SH-SY5Y (cell line): Measurements from ENCODE around the gene PNPT1.

Experiments used
- GATA2 ChIP-seq: IDR thresholded peaks from 2 replicates; pipeline ENCODE4 v1.6.1; 2011; ENCODE audit warnings: mild to moderate bottlenecking, low read depth, low read length
- GATA3 ChIP-seq: IDR thresholded peaks from 2 replicates; pipeline ENCODE4 v1.6.1; 2011; ENCODE audit warnings: low read depth, mild to moderate bottlenecking, low read length, moderate library complexity

The PNPT1 gene

GRCh38 chr2:55616551-55617174 is 77.0 kb downstream of the PNPT1 start:
- TF ChIP-seq GATA3: no peak
- TF ChIP-seq GATA2: no peak

GRCh38 chr2:55611997-55612396 is 81.6 kb downstream of the PNPT1 start:
- TF ChIP-seq GATA2 (no peak), GATA3 (no peak)

DNA sequence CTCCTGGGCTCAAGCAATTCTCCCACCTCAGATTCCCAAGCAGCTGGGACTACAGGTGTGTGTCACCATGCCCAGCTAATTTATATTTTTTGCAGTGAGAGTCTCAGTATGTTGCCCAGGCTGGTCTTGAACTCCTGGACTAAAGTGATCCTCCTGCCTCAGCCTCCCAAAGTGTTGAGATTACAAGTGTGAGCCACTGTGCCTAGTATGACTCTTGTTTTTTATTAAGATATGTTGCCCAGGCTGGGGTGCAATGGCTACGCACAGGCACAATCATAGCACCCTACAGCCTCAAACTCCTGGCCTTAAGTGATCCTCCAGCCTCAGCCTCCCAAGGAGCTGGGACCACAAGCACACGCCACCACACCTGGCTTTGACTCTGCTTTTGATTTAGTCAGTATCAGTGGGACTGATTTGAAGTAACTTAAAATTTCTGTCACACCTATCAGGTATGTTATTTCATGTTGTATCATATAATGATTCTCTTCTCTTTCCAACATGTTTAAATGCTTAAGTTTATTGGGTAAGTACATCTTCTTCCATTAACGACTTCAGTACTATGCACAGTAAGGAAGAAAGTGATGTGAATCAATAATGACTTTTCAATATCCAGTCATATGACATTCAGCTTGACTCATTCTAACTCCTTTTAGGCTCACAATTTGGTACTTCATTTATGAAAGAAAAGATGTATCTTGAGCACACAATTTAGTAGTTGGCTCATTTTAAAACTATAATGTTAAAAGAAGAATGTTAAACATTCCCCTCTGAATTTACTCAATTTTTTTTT is 82.5 kb downstream of the PNPT1 start:
- no peak for TF ChIP-seq GATA2

GRCh38 chr2:55609938-55610578 is 83.6 kb downstream of the PNPT1 start:
- TF ChIP-seq GATA3 (no peak), GATA2 (no peak)

DNA sequence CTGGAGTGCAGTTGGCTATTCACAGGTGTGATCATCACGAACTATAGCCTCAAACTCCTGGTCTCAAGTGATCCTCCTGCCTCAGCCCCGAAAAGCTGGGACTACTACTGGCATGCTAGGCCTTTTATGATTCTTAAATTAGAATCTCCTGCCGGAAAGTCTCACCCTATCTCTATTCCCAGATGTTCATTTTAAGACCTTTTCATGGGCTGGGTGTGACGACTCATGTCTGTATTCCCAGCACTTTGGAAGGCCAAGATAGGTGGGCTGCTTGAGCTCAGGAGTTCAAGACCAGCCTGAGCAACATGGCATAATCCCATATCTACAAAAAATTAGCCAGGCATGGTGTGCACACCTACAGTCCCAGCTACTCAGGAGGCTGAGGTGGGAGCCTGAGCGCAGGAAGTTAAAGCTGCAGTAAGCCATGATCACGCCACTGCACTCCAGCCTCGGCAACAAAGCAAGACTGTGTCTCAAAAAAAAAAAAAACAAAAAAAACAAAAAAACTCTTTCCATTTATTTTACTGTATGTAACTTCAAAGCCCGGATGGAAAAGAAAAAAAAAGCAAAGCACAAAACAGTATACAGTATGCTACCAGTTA is 84.3 kb downstream of the PNPT1 start:
- TF ChIP-seq GATA3 (no peak), GATA2 (no peak)

DNA sequence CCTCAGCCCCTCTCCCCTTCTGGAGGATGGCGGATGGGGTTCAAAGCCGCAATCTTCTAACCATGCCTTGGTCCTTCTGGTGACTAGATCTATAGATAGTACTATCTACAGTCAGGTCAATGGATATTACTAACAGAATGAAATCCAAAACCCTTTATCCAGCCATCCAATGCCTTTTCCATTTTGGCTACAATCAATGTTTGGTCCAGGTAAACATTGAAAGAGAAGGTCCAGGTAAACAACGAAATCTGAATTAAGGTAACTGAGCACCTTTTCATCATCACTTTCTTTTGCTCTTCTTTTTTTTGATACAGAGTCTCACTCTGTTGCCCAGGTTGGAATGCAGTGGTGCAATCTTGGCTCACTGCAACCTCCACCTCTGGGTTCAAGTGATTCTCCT is 85.9 kb downstream of the PNPT1 start:
- TF ChIP-seq GATA2: no peak

DNA sequence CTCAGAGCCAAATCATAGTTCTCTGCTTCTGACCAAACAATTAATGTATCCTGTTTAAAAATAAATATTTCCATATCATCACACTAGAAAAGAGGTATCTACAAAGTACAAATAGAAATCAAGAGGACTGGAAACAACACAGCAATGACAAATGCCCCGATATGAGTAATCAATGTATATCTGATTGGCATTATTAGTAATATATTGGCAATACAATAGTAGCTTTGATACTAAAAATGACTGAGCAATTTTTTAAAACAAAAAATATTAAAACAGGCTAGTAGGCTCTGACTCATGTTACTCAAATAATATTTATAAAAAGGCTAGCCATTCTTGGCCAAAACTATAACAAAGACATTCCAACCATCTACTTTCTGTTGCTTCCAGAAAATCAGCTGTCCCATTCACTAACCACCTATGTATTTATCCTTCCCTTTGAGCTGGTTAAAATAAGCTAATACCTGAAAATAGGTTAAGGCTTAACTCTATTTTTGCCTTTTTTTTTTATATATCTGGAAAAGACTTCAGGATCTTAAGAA is 89.5 kb downstream of the PNPT1 start:
- TF ChIP-seq GATA2: no peak

DNA sequence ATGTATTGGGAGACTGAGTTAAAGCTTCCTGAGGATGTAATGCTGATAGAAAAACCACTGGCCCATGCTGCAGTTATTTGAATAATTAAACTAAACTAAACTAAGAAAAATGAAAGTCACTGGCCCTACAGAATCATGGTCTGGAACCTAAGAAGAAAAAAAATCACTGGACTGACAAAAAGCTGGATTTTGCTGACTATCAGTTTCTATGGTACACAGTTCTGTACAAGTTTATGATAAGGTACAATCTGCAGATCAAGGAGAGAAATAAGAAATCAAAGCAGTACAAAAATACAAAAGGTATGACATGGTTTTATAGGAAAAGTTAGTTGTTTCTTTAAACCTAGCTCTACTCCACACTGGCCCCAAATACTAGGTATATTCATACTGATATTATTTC is 91.8 kb downstream of the PNPT1 start:
- TF ChIP-seq GATA3: no peak
- no peak for TF ChIP-seq GATA2

- TF ChIP-seq GATA2: no peak
- no peak for TF ChIP-seq GATA3
These were observed 95.4 kb downstream of the PNPT1 start for GRCh38 chr2:55598056-55598795.

DNA sequence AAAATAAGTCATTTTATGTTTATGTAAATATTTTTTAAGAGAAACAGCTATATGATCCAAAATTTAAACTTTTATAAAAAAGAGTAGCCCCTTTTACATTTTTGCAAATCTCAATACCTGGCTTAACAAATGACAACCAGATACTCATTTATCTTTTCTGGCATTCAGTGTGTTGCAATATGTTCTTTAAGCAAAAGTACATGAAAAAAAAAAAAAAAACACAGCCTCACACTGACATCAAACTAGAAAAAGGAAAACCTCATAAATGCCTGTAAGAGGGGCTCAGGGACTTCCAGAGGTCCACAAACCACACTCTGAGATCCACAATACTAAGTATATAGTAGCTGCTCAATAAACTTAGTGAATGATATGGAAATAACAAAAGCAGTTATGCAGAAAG is 98.1 kb downstream of the PNPT1 start:
- TF ChIP-seq GATA3 (no peak), GATA2 (no peak)

DNA sequence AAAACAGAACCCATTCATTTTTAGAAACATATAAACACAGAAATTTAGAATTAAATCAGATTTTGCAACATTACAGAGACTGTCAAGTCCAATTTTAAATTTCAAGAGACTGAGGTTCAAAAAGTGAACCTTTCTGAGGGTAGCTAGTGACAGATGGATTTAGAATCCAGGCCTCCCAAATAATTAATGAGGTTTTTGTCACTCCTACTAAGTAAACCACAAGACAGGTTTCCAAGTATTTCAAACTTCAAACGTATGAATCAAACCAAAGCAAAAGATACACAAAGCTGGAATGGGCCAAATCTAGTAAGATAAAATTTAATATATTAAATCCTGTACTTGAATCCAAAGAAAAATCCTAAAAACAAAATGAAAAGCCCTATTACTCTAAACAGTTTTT is 101.5 kb downstream of the PNPT1 start:
- TF ChIP-seq GATA3 (no peak), GATA2 (no peak)

DNA sequence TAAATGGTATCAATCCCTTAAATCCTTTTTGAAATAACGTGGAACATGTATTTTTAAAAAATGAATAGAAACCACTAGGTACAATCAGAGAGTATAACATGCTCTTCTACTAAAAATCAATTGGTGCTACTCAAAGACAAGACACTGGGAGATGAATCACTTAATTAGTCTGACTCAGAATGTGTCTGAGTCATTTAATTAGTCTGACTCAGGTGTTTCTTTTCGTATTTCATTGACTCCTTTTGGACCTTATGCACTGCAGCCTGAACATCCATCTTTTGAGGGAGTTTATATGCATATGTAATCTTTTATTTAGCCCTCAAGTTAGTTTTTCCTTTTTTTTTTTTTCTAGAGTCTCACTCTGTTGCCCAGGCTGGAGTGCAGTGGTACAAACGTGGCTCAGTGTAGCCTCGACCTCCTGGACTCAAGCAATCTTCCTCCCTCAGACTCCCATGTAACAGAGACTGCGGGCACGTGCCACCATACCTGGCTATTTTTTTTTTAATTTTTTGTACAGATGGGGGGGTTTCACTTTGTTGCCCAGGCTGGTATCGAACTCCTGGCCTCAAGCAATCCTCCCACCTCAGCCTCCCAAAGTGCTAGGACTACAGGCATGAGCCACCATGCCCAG is 102.7 kb downstream of the PNPT1 start:
- TF ChIP-seq GATA2 (no peak), GATA3 (no peak)

- TF ChIP-seq GATA3: no peak
- no peak for TF ChIP-seq GATA2
These were observed 108.1 kb downstream of the PNPT1 start for GRCh38 chr2:55585451-55586080.
